HEK293 (cell line): Measurements from ENCODE around the gene CENPX.

ENCODE experiments used
- CTCF ChIA-PET: fragments of 350-600 bp; formaldehyde crosslinking; extraction: SDS; loops from one replicate; lab custom pipeline; 2021; ENCODE audit warnings: antibody characterized with exemption; lab: Yijun Ruan, JAX
- POLR2A ChIA-PET: fragments of 300-600 bp; formaldehyde crosslinking; extraction: SDS; loops from one replicate; lab custom pipeline; 2020; ENCODE audit warnings: antibody characterized with exemption, inconsistent platforms; lab: Yijun Ruan, JAX
- H3K27ac ChIP-seq: fragments of 200-500 bp; sonication (Bioruptor generic); 2 replicates; pipeline ENCODE4 v1.5.1; 2014; ENCODE audit warnings: low read depth, low read length, control low read depth, inconsistent platforms; ENCODE audit errors: extremely low read depth
- H3K36me3 ChIP-seq, 2 experiments: fragments of 200-500 bp in 1 of 2; sonication (Bioruptor generic) in 1 of 2; 1 replicate in 1 of 2; 2 replicates in 1 of 2; pipeline ENCODE4 v1.5.1; 2014 to 2017; ENCODE audit warnings: inconsistent platforms in 2 of 2, low read length in 2 of 2; ENCODE audit not compliant: control insufficient read depth in 2 of 2, insufficient read depth in 1 of 2
- H3K4me1 ChIP-seq: fragments of 200-500 bp; sonication (Bioruptor generic); 2 replicates; pipeline ENCODE4 v1.5.1; 2014; ENCODE audit warnings: mild to moderate bottlenecking, low read length, inconsistent platforms; ENCODE audit not compliant: control insufficient read depth, insufficient read depth
- H3K4me3 ChIP-seq: 2 replicates; pipeline ENCODE4 v1.5.1; 2011; ENCODE audit warnings: low read depth, mild to moderate bottlenecking, control low read depth, low read length, moderate library complexity
- H3K9me3 ChIP-seq: fragments of 200-500 bp; sonication (Bioruptor generic); 2 replicates; pipeline ENCODE4 v1.5.1; 2014; ENCODE audit warnings: low read depth, low read length, inconsistent platforms; ENCODE audit not compliant: control insufficient read depth, insufficient read depth
- ELK4 ChIP-seq: IDR thresholded peaks from 2 replicates; pipeline ENCODE4 v1.6.1; 2011; ENCODE audit warnings: mild to moderate bottlenecking, low read depth, low read length, borderline replicate concordance
- GLIS2 ChIP-seq: fragments of 450-650 bp; formaldehyde crosslinking; IDR thresholded peaks from 2 replicates; pipeline ENCODE4 v1.5.1; 2016; ENCODE audit warnings: missing biosample characterization, missing genetic modification characterization
- HIC1 ChIP-seq: fragments of 450-650 bp; formaldehyde crosslinking; IDR thresholded peaks from 2 replicates; pipeline ENCODE4 v1.5.1; 2016; ENCODE audit warnings: missing biosample characterization, missing genetic modification characterization
- KLF16 ChIP-seq: fragments of 450-650 bp; formaldehyde crosslinking; IDR thresholded peaks from 2 replicates; pipeline ENCODE4 v1.5.1; 2017; ENCODE audit warnings: missing biosample characterization, missing genetic modification characterization
- MYNN ChIP-seq: fragments of 450-650 bp; formaldehyde crosslinking; IDR thresholded peaks from 2 replicates; pipeline ENCODE4 v1.5.1; 2016; ENCODE audit warnings: missing biosample characterization, missing genetic modification characterization, borderline replicate concordance
- SETDB1 ChIP-seq: IDR thresholded peaks from one replicate; pipeline ENCODE4 v1.6.1; 2017; ENCODE audit warnings: mild to moderate bottlenecking, low read length, moderate library complexity, mixed read lengths; ENCODE audit not compliant: insufficient read length
- SP3 ChIP-seq: fragments of 450-650 bp; formaldehyde crosslinking; IDR thresholded peaks from 2 replicates; pipeline ENCODE4 v1.5.1; 2016; ENCODE audit warnings: missing biosample characterization, missing genetic modification characterization
- ZBTB48 ChIP-seq: fragments of 450-650 bp; formaldehyde crosslinking; IDR thresholded peaks from 2 replicates; pipeline ENCODE4 v1.5.1; 2016; ENCODE audit warnings: missing biosample characterization, missing genetic modification characterization
- ZFP37 ChIP-seq: fragments of 450-650 bp; formaldehyde crosslinking; IDR thresholded peaks from 2 replicates; pipeline ENCODE4 v1.5.1; 2016; ENCODE audit warnings: missing biosample characterization, missing genetic modification characterization
- ZFP69B ChIP-seq: fragments of 450-650 bp; formaldehyde crosslinking; IDR thresholded peaks from 2 replicates; pipeline ENCODE4 v1.5.1; 2016; ENCODE audit warnings: missing biosample characterization, missing genetic modification characterization
- ZNF146 ChIP-seq: fragments of 450-650 bp; formaldehyde crosslinking; IDR thresholded peaks from 2 replicates; pipeline ENCODE4 v1.5.1; 2016; ENCODE audit warnings: missing biosample characterization, missing genetic modification characterization
- ZNF223 ChIP-seq: fragments of 450-650 bp; formaldehyde crosslinking; IDR thresholded peaks from 2 replicates; pipeline ENCODE4 v1.5.1; 2016; ENCODE audit warnings: missing biosample characterization, missing genetic modification characterization
- ZNF37A ChIP-seq: fragments of 450-650 bp; IDR thresholded peaks from 2 replicates; pipeline ENCODE4 v1.5.1; 2018; ENCODE audit warnings: missing biosample characterization, missing genetic modification characterization
- ZNF398 ChIP-seq: fragments of 450-650 bp; formaldehyde crosslinking; IDR thresholded peaks from 2 replicates; pipeline ENCODE4 v1.5.1; 2017; ENCODE audit warnings: missing biosample characterization, missing genetic modification characterization
- ZNF423 ChIP-seq: fragments of 450-650 bp; formaldehyde crosslinking; IDR thresholded peaks from 2 replicates; pipeline ENCODE4 v1.5.1; 2016; ENCODE audit warnings: missing biosample characterization, missing genetic modification characterization
- ZNF571 ChIP-seq: fragments of 450-650 bp; formaldehyde crosslinking; IDR thresholded peaks from 2 replicates; pipeline ENCODE4 v1.5.0; 2017; ENCODE audit warnings: missing biosample characterization, missing genetic modification characterization
- ZNF610 ChIP-seq: fragments of 450-650 bp; formaldehyde crosslinking; IDR thresholded peaks from 2 replicates; pipeline ENCODE4 v1.5.1; 2016; ENCODE audit warnings: missing biosample characterization, missing genetic modification characterization, borderline replicate concordance
- ZNF664 ChIP-seq: fragments of 450-650 bp; formaldehyde crosslinking; IDR thresholded peaks from 2 replicates; pipeline ENCODE4 v1.5.1; 2016; ENCODE audit warnings: missing biosample characterization, missing genetic modification characterization

Gene CENPX

GRCh38 chr17:82054351-82055022, 31.8 kb upstream of the CENPX start:
- Histone ChIP-seq H3K9me3 (no peaks in the 10 kb centered on the region), H3K27ac (peak overlapping the region; percentile 36; the same call in 1 of the 2 replicates), H3K4me1 (peaks cover 7% of the 10 kb centered on the region), H3K4me3 (no peak overlapping the region)
- POLR2A ChIA-PET: interaction anchor here (2.1 to 14.2 kb wide), 4 partner anchors 10 to 31 kb away, joined by 4 to 96 read pairs (median 38); partner anchors contain the start of genes CENPX, DCXR, LRRC45 and RAC3
- TF ChIP-seq ZFP37 (tag by site-specific recombination) (no peak), ZNF146 (tag by site-specific recombination) (no peak), ZNF571 (tag by site-specific recombination) (no peak), MYNN (tag by site-specific recombination) (no peak), ZNF398 (no peak), ZNF664 (tag by site-specific recombination) (no peak)
- TF ChIP-seq, all 188 proteins: peak for 0
- peaks cover 0 to 78% of the 10 kb centered on the region in 2 experiments; a peak in 2 of 3 replicates for H3K36me3 ChIP-seq
- CTCF ChIA-PET: interaction anchor here (0.7 to 1.8 kb wide), 3 partner anchors 17 to 28 kb away, joined by 3 to 8 read pairs (median 5); partner anchors contain the start of gene DCXR

DNA sequence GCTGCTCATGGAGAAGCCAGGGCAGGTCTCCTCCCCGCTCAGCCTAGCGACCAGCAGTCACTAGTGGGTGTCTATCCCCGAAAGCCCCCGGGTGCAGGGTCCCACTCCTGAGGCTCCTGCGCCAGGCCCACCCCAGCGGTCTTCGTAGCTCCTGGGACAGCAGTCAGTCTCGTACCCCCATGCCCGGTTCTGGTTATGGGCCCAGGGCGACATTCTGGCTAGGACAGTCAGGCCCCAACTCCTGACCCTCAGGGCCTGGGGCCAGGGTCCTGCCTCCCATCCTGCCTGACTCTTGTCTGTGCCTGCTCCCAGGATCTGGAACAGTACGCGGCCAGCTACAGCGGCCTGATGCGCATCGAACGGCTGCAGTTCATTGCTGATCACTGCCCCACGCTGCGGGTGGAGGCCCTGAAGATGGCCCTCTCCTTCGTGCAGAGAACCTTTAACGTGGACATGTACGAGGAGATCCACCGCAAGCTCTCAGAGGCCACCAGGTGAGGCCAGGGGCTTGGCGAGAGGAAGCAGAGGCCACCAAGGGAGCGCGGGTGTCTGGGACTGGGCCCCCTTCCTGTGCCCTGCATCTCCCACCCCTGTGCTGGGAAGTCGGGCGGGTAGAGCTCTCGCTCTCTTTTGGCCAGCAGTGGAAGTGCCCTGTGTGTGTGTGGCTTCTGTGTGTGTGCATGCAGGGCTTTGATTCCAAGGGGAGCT, 31.0 kb upstream of the CENPX start:
- POLR2A ChIA-PET: interaction anchor here (0.5 to 14.2 kb wide), 8 partner anchors 9 to 123 kb away, joined by 3 to 96 read pairs (median 4); partner anchors contain the start of genes CENPX, DCXR, LRRC45 and RAC3

More for the DNA sequence above, 31.0 kb upstream of the CENPX start:
- Histone ChIP-seq H3K27ac (peak overlapping the region; percentile 36; the same call in 1 of the 2 replicates), H3K36me3 (peaks cover 0 to 78% of the 10 kb centered on the region in 2 experiments; a peak in 2 of 3 replicates), H3K9me3 (no peaks in the 10 kb centered on the region), H3K4me3 (no peak overlapping the region), H3K4me1 (peaks cover 7% of the 10 kb centered on the region)
- TF ChIP-seq ZNF223 (tag by site-specific recombination) (peak; percentile 95), SETDB1 (no peak), SP3 (no peak), ZBTB48 (tag by site-specific recombination) (0 out of 2 replicates have a peak, but pooled peaks have one; percentile 17), GLIS2 (tag by site-specific recombination) (peak; percentile 15; the same call in 1 of the 2 replicates), ZNF610 (no peak), ZNF423 (tag by site-specific recombination) (no peak), ZFP69B (tag by site-specific recombination) (no peak), ZNF37A (tag by site-specific recombination) (no peak), KLF16 (tag by site-specific recombination) (no peak), HIC1 (tag by site-specific recombination) (no peak), ELK4 (no peak)
- CTCF ChIA-PET: interaction anchor here (0.7 to 1.8 kb wide), 2 partner anchors 24 to 28 kb away, joined by 3 to 8 read pairs; no protein-coding TSS in a partner anchor
